Measurements from ENCODE around the gene PRKN.

PRKN gene

DNA sequence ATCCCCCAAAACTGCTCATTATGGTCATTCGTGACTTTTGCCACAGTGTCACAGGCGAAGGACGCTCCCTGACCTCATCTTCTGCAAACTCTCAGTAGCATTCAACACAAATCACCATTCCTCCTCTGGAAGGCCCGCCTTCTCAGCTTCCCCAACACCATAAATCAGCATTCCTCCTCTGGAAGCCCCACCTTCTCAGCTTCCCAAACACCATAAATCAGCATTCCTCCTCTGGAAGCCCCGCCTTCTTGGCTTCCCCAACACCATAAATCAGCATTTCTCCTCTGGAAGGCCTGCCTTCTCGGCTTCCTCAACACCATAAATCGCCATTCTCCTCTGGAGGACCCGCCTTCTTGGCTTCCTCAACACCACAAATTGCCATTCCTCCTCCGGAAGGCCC is 1165.7 kb downstream of the PRKN start:
- H3K36me3 ChIP-seq (ENCODE audit: control insufficient read depth in 1 of 2, insufficient read depth in 2 of 2, low read length in 2 of 2), result no peaks in the 10 kb centered on the region
- H3K27me3 ChIP-seq (ENCODE audit: control insufficient read depth in 1 of 2, insufficient read depth in 2 of 2, low read length in 2 of 2), result no peaks in the 10 kb centered on the region
- H3K4me3 ChIP-seq (ENCODE audit: low read depth in 1 of 2, low read length in 2 of 2), result no peak overlapping the region
- H3K4me1 ChIP-seq (ENCODE audit: control insufficient read depth in 1 of 2, insufficient read depth in 2 of 2, low read length in 2 of 2), result no peaks in the 10 kb centered on the region
- no peak overlapping the region for H3K9ac ChIP-seq (ENCODE audit: low read depth in 1 of 2, low read length in 2 of 2)
- no peaks in the 10 kb centered on the region for H3K9me3 ChIP-seq (ENCODE audit: control insufficient read depth in 1 of 2, low read length in 2 of 2)
- no peak overlapping the region for H3K27ac ChIP-seq (ENCODE audit: low read depth, low read length)

DNA sequence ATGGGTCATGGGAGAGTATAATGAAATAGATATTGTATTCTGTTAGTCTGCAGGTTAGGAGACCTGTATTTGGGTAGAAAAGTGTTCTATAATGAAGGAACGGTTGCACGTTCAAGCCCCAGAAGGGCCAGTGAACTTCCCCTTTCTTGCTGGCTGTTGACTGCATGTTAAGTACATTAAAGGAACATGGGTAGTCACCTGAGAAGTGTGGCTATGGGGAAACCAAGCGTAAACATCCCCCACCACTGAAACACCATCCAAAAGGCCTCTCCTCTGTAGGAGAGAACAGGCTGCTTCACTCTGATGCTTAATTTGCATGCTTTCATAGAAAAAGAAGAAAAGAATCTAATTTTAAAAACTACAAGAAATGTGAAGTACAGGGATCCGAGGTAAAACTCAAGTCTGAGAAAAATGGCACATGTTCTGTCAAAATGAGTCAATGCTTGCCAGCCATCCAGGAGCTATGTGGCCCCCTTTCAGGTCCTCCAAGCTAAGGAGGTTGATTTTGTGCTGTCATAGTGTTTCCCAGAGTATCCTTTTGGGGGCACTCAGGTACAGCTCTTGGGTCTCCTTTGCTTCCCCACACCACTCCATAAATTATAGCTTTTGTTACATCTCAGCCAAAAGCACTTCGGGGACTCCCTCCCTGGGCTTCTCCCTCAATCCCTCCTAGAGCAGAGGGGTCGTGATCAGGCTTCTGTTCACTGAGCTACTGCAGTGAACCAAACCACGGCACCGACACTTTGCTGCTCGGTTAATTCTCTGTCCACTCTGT is 1170.0 kb downstream of the PRKN start:
- Histone ChIP-seq H3K27me3 (ENCODE audit: control insufficient read depth in 1 of 2, insufficient read depth in 2 of 2, low read length in 2 of 2) (no peaks in the 10 kb centered on the region), H3K4me3 (ENCODE audit: low read depth in 1 of 2, low read length in 2 of 2) (no peak overlapping the region), H3K4me1 (ENCODE audit: control insufficient read depth in 1 of 2, insufficient read depth in 2 of 2, low read length in 2 of 2) (no peaks in the 10 kb centered on the region), H3K9ac (ENCODE audit: low read depth in 1 of 2, low read length in 2 of 2) (no peak overlapping the region), H3K36me3 (ENCODE audit: control insufficient read depth in 1 of 2, insufficient read depth in 2 of 2, low read length in 2 of 2) (no peaks in the 10 kb centered on the region), H3K27ac (ENCODE audit: low read depth, low read length) (no peak overlapping the region), H3K9me3 (ENCODE audit: control insufficient read depth in 1 of 2, low read length in 2 of 2) (peaks cover 3 to 6% of the 10 kb centered on the region in 2 donors)

DNA sequence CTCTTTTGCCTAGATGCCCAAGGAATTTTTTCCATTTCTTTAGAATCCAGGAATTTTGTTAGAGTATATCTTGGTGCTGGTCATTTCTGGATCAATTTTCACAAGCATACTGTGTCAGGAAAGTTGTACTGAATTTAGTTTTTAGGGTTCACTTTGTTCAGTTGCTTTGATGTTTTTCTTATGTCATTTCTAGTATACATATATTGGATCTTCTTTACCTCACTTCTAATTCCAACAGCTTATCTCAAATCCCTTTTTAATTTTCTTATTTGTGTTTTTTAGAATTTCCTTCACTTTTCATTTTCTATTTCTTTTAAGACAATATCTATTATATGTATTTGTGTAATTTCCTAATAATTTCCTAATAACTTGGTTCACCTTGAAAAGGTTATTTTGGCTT is 1172.7 kb downstream of the PRKN start:
- Histone ChIP-seq H3K27ac (ENCODE audit: low read depth, low read length) (no peak overlapping the region), H3K4me1 (ENCODE audit: control insufficient read depth in 1 of 2, insufficient read depth in 2 of 2, low read length in 2 of 2) (no peaks in the 10 kb centered on the region), H3K9me3 (ENCODE audit: control insufficient read depth in 1 of 2, low read length in 2 of 2) (peaks cover 3 to 6% of the 10 kb centered on the region in 2 donors), H3K4me3 (ENCODE audit: low read depth in 1 of 2, low read length in 2 of 2) (no peak overlapping the region), H3K9ac (ENCODE audit: low read depth in 1 of 2, low read length in 2 of 2) (no peak overlapping the region), H3K27me3 (ENCODE audit: control insufficient read depth in 1 of 2, insufficient read depth in 2 of 2, low read length in 2 of 2) (no peaks in the 10 kb centered on the region), H3K36me3 (ENCODE audit: control insufficient read depth in 1 of 2, insufficient read depth in 2 of 2, low read length in 2 of 2) (no peaks in the 10 kb centered on the region)

DNA sequence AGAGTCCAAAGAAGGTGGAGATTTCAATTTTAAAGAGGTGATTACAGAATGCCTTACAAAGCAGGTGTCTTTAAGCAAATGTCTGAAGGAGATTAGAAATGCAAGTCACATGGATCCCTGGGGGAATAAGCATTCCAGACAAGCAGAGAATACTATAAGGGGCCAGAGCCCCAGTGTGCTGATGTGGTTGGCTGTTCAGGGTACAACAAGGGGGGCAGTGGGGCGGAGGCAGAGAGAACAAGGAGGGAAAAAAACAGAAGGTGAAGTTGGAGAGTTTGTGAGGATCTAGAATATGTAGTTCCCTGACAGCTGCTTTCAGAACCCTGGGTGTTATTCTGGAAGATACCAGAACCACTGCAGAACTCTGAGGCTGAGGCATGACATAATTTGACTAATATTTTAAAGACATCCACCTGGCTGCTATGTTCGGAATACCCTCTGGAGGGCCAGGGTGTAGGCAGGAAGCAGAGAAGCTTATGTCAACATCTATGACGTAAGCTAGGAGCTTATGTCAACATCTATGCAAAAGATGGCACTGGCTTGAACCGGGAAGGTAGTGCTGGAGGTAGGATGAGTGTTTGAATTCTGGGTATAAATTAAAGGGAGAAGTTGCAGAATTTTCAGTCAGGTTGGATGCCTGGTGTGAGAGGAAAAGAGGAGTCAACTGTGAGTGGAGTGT is 1177.5 kb downstream of the PRKN start:
- no peak overlapping the region for H3K27ac ChIP-seq (ENCODE audit: low read depth, low read length)
- no peak overlapping the region for H3K4me3 ChIP-seq (ENCODE audit: low read depth in 1 of 2, low read length in 2 of 2)
- no peak overlapping the region for H3K9ac ChIP-seq (ENCODE audit: low read depth in 1 of 2, low read length in 2 of 2)
- H3K4me1 ChIP-seq (ENCODE audit: control insufficient read depth in 1 of 2, insufficient read depth in 2 of 2, low read length in 2 of 2), result no peaks in the 10 kb centered on the region
- H3K9me3 ChIP-seq (ENCODE audit: control insufficient read depth in 1 of 2, low read length in 2 of 2), result peaks cover 3 to 6% of the 10 kb centered on the region in 2 donors
- H3K27me3 ChIP-seq (ENCODE audit: control insufficient read depth in 1 of 2, insufficient read depth in 2 of 2, low read length in 2 of 2), result no peaks in the 10 kb centered on the region
- H3K36me3 ChIP-seq (ENCODE audit: control insufficient read depth in 1 of 2, insufficient read depth in 2 of 2, low read length in 2 of 2), result no peaks in the 10 kb centered on the region

DNA sequence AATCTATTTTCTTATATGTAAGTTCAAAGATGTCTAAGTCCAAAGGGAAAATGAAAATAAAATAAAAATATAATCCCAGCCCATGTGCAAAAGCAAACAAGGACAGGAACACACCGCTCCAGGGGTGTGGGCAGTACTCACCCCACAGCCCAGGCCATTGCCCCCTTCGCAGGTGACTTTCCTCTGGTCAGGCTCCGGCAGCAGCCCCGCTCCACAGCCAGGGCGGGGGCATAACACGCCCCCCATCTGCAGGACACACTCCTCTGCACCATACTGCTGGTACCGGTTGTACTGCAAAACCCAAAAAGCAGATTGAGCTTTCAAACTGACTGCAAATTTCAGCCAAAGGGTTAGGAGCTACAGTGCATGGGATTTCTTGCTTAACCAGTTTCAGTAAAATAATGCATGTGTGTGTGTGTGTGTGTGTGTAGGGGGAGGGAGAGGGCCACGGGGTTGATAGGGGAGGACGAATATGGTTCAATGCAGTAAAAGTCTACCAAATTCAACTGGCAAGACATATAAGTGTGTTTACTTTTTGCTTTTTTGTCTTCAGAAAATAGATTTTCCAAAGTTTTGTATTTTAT is 1178.8 kb downstream of the PRKN start:
- Histone ChIP-seq H3K27ac (ENCODE audit: low read depth, low read length) (no peak overlapping the region), H3K4me1 (ENCODE audit: control insufficient read depth in 1 of 2, insufficient read depth in 2 of 2, low read length in 2 of 2) (no peaks in the 10 kb centered on the region), H3K9ac (ENCODE audit: low read depth in 1 of 2, low read length in 2 of 2) (no peak overlapping the region), H3K4me3 (ENCODE audit: low read depth in 1 of 2, low read length in 2 of 2) (no peak overlapping the region), H3K27me3 (ENCODE audit: control insufficient read depth in 1 of 2, insufficient read depth in 2 of 2, low read length in 2 of 2) (no peaks in the 10 kb centered on the region), H3K9me3 (ENCODE audit: control insufficient read depth in 1 of 2, low read length in 2 of 2) (peaks cover 0 to 3% of the 10 kb centered on the region in 2 donors), H3K36me3 (ENCODE audit: control insufficient read depth in 1 of 2, insufficient read depth in 2 of 2, low read length in 2 of 2) (no peaks in the 10 kb centered on the region)

DNA sequence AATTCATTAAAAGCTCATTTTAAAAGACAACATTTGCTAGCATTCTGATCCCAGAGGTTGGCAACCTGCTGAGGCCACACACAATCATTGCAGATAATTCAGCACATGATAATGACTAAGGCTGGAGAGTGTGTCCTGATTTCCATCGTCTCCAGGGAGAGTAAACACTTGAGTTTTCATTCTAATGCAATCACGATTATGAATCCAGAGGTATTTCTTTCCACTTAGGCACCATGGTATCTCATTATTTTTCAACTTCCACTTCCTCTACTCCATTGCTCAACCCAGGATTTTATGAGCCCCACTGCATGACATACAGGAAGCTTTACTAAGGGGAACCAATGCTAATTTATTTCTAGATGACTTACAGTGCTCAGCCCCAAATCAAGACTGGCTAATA is 1179.9 kb downstream of the PRKN start:
- no peak overlapping the region for H3K4me3 ChIP-seq (ENCODE audit: low read depth in 1 of 2, low read length in 2 of 2)
- H3K27me3 ChIP-seq (ENCODE audit: control insufficient read depth in 1 of 2, insufficient read depth in 2 of 2, low read length in 2 of 2), result no peaks in the 10 kb centered on the region
- H3K27ac ChIP-seq (ENCODE audit: low read depth, low read length), result no peak overlapping the region
- no peak overlapping the region for H3K9ac ChIP-seq (ENCODE audit: low read depth in 1 of 2, low read length in 2 of 2)
- H3K4me1 ChIP-seq (ENCODE audit: control insufficient read depth in 1 of 2, insufficient read depth in 2 of 2, low read length in 2 of 2), result no peaks in the 10 kb centered on the region
- H3K9me3 ChIP-seq (ENCODE audit: control insufficient read depth in 1 of 2, low read length in 2 of 2), result no peaks in the 10 kb centered on the region
- no peaks in the 10 kb centered on the region for H3K36me3 ChIP-seq (ENCODE audit: control insufficient read depth in 1 of 2, insufficient read depth in 2 of 2, low read length in 2 of 2)

DNA sequence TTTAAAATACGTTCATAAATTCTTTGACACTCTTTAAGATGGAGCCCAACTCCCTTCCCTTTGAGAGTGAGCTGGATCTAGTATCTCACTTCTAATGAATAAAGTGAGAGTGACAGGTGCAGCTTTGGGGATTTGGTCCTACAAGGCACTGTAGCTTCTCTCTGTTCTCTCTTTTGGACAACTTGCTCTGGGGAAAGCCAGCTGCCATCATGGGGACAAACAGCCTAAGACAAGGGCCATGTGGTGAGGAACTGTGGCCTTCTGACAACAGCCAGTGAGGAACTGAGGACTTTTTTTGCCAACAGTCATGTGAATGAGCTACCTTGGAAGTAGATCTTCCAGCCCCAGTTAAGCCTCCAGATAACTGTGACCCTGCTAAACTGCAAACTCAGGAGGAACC is 1180.9 kb downstream of the PRKN start:
- no peaks in the 10 kb centered on the region for H3K36me3 ChIP-seq (ENCODE audit: control insufficient read depth in 1 of 2, insufficient read depth in 2 of 2, low read length in 2 of 2)

DNA sequence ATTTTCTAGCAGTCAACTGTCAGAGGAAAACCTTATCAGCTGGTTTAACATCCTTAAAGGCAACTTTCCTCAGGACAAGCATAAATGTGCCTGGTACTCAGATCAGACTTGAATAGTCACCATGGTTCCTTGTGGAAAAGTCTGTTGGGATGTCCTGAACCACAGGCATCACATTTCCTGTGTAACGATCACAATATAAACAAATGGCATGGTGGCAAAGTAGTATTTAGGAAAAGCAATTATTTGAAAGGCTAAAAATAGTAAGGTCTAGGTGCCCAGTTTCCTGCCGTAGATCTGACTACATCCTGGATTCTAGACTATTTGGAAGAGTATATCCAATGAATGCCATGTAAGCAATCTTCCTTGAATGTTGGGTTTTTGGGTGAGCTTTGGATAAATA is 1181.8 kb downstream of the PRKN start:
- no peak overlapping the region for H3K9ac ChIP-seq (ENCODE audit: low read depth in 1 of 2, low read length in 2 of 2)
- no peak overlapping the region for H3K4me3 ChIP-seq (ENCODE audit: low read depth in 1 of 2, low read length in 2 of 2)
- no peaks in the 10 kb centered on the region for H3K36me3 ChIP-seq (ENCODE audit: control insufficient read depth in 1 of 2, insufficient read depth in 2 of 2, low read length in 2 of 2)
- H3K9me3 ChIP-seq (ENCODE audit: control insufficient read depth in 1 of 2, low read length in 2 of 2), result no peaks in the 10 kb centered on the region
- H3K4me1 ChIP-seq (ENCODE audit: control insufficient read depth in 1 of 2, insufficient read depth in 2 of 2, low read length in 2 of 2), result no peaks in the 10 kb centered on the region
- H3K27me3 ChIP-seq (ENCODE audit: control insufficient read depth in 1 of 2, insufficient read depth in 2 of 2, low read length in 2 of 2), result no peaks in the 10 kb centered on the region
- no peak overlapping the region for H3K27ac ChIP-seq (ENCODE audit: low read depth, low read length)

More for the DNA sequence above, 1180.9 kb downstream of the PRKN start:
- no peaks in the 10 kb centered on the region for H3K4me1 ChIP-seq (ENCODE audit: control insufficient read depth in 1 of 2, insufficient read depth in 2 of 2, low read length in 2 of 2)
- no peaks in the 10 kb centered on the region for H3K9me3 ChIP-seq (ENCODE audit: control insufficient read depth in 1 of 2, low read length in 2 of 2)
- no peak overlapping the region for H3K27ac ChIP-seq (ENCODE audit: low read depth, low read length)
- no peaks in the 10 kb centered on the region for H3K27me3 ChIP-seq (ENCODE audit: control insufficient read depth in 1 of 2, insufficient read depth in 2 of 2, low read length in 2 of 2)
- H3K9ac ChIP-seq (ENCODE audit: low read depth in 1 of 2, low read length in 2 of 2), result no peak overlapping the region
- no peak overlapping the region for H3K4me3 ChIP-seq (ENCODE audit: low read depth in 1 of 2, low read length in 2 of 2)

DNA sequence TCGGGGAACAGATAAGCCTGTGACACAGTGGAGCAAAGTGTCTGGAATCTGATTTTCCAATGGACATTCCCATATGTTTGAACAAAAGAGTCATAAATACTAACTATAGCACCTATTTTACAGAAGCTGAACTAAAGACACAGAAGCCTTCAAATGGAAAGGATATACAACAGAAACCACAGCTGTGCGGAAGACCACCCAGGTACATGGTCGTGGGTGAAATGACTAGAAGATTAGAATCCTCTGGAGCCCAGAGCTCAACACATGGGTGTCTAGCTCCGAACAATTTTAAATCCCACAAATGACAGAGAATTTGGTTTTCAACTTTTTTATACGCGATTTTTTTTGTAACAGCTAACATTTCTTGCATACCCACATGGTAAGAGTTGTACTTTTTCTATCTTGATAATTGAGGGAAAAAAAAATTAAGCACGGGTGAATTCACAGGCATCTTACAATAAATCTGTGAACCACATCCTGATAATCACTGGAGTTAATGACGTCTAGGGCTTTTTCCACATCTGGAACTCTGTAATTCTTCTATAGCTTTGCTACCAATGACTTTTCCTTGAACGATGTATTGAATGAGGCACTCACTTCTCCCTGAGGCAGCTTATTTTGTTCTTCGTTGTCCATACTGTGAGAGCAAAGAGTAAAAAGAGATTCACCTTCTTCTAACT is 1182.6 kb downstream of the PRKN start:
- no peaks in the 10 kb centered on the region for H3K4me1 ChIP-seq (ENCODE audit: control insufficient read depth in 1 of 2, insufficient read depth in 2 of 2, low read length in 2 of 2)
- H3K9ac ChIP-seq (ENCODE audit: low read depth in 1 of 2, low read length in 2 of 2), result no peak overlapping the region
- H3K27me3 ChIP-seq (ENCODE audit: control insufficient read depth in 1 of 2, insufficient read depth in 2 of 2, low read length in 2 of 2), result no peaks in the 10 kb centered on the region
- H3K27ac ChIP-seq (ENCODE audit: low read depth, low read length), result no peak overlapping the region
- no peaks in the 10 kb centered on the region for H3K9me3 ChIP-seq (ENCODE audit: control insufficient read depth in 1 of 2, low read length in 2 of 2)
- H3K4me3 ChIP-seq (ENCODE audit: low read depth in 1 of 2, low read length in 2 of 2), result no peak overlapping the region
- H3K36me3 ChIP-seq (ENCODE audit: control insufficient read depth in 1 of 2, insufficient read depth in 2 of 2, low read length in 2 of 2), result no peaks in the 10 kb centered on the region
